ENCODE results near the gene MAPT.

- TF ChIP-seq CREB1 (IDR thresholded peaks at IDR 0.05; ENCODE audit: low read depth) (no peak), TAF1 (IDR thresholded peaks at IDR 0.05; ENCODE audit: low read depth) (no peak), FOXM1 (IDR thresholded peaks at IDR 0.05; ENCODE audit: borderline replicate concordance, low read depth) (no peak), YY1 (IDR thresholded peaks at IDR 0.05; ENCODE audit: low read depth) (no peak), EP300 (IDR thresholded peaks at IDR 0.05; ENCODE audit: borderline replicate concordance) (no peak), CEBPB (IDR thresholded peaks at IDR 0.05) (no peak), NFIC (IDR thresholded peaks at IDR 0.05) (no peak), RAD21 (IDR thresholded peaks at IDR 0.05; ENCODE audit: low read depth) (no peak), ZBTB7A (IDR thresholded peaks at IDR 0.05; ENCODE audit: low read depth) (no peak), EGR1 (IDR thresholded peaks at IDR 0.05) (no peak), MAX (IDR thresholded peaks at IDR 0.05) (no peak)
- TF ChIP-seq, protein P1, sequence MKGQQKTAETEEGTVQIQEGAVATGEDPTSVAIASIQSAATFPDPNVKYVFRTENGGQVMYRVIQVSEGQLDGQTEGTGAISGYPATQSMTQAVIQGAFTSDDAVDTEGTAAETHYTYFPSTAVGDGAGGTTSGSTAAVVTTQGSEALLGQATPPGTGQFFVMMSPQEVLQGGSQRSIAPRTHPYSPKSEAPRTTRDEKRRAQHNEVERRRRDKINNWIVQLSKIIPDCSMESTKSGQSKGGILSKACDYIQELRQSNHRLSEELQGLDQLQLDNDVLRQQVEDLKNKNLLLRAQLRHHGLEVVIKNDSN (IDR thresholded peaks at IDR 0.05) = no peak
Measured at GRCh38 chr17:45851464-45851863, 42.9 kb upstream of the MAPT start.

Measured in Ishikawa (cell line).